Activated T-cell treated with anti-CD3 and anti-CD28 coated beads, Interleukin-2, amount 50 U/mL, for 4 hours (primary cell): ENCODE measurements around the gene RPS21. TPM values are rescaled to one million over a fixed set of nuclear protein-coding genes. Genes with fewer than 3 reads are reported as not detected.

Experiments used
- ATAC-seq, 2 donors: fragments of 200-7000 bp; cut with Tn5 transposase; one replicate each; pipeline ENCODE4 v1.10.0; 2021
- DNase-seq: peaks from one replicate; pipeline ENCODE4 v3.0.0-alpha.2; 2020
- H3K27me3 Mint-ChIP-seq: one replicate; pipeline ENCODE4 v1.8.0; 2021; ENCODE audit warnings: low read depth, mixed read lengths
- H3K36me3 Mint-ChIP-seq: one replicate; pipeline ENCODE4 v1.8.0; 2022; ENCODE audit warnings: mixed read lengths; ENCODE audit not compliant: insufficient read depth
- H3K4me1 Mint-ChIP-seq: one replicate; pipeline ENCODE4 v1.8.0; 2021; ENCODE audit warnings: low read depth, mixed read lengths
- H3K4me3 Mint-ChIP-seq: one replicate; pipeline ENCODE4 v1.8.0; 2021; ENCODE audit warnings: mild to moderate bottlenecking, moderate library complexity, mixed read lengths
- H3K9me3 Mint-ChIP-seq: one replicate; pipeline ENCODE4 v1.8.0; 2021; ENCODE audit warnings: mixed read lengths
- total RNA-seq, 3 donors: library from RNA; stranded (reverse); gene quantifications; one replicate each; pipeline ENCODE4 v1.2.1, GENCODE V29; 2021

The RPS21 gene
- 1,000 to 10,000 TPM; 2,653 to 2,730 (median 2,725) TPM for total RNA-seq

GRCh38 chr20:62386383-62387218, at the start of gene RPS21:
RPS21 (plus strand) TSS chr20:62387103; CDS start chr20:62387339, 236 bp downstream.
- ATAC-seq (peak; percentile 89 to 92), DNase-seq (peak; percentile 92)
- Mint-ChIP-seq H3K4me3 (peak within 1 kb of the TSS; percentile 93), H3K9me3 (peaks cover 4% of the 10 kb centered on the region), H3K36me3 (peaks cover 37% of the 10 kb centered on the region), H3K27me3 (no peaks in the 10 kb centered on the region), H3K4me1 (peaks cover 45% of the 10 kb centered on the region)

DNA sequence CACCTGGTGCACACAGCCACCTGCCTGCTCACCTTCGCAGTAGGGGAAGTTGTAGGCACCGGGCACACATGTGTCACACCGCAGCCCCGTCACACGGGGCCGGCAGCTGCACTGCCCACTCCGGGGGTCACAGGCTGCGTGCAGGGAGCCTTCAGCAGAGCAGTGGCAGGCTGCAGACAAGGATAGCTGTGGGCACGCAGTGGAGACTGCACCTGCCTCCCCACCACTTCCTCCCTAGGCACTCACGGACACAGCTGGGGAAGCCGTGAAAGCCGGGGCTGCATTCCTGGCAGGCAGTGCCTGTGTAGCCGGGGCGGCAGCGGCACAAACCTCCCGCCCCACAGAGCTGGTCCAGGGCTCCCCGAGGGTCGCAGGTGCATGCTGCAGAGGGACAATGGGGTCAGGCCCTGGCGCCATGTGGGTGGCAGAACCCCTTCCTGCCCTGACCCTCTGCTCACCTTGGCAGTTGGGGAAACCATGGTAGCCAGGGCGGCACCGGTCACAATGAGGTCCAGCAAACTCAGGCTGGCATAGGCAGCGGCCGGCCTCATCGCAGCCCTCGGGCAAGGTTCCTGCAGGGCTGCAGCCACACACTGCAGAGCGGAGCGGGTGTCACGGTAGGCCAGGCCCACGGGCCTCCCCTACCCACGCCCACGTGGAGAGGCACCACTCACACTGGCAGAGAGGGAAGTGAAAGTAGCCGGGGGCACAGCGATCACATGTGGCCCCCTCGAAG, 49.2 kb upstream of the RPS21 start:
- Mint-ChIP-seq H3K4me1 (no peaks in the 10 kb centered on the region), H3K4me3 (no peak overlapping the region), H3K27me3 (peaks cover 9% of the 10 kb centered on the region), H3K36me3 (no peaks in the 10 kb centered on the region), H3K9me3 (no peaks in the 10 kb centered on the region)
- no peak for ATAC-seq
- DNase-seq, result no peak

DNA sequence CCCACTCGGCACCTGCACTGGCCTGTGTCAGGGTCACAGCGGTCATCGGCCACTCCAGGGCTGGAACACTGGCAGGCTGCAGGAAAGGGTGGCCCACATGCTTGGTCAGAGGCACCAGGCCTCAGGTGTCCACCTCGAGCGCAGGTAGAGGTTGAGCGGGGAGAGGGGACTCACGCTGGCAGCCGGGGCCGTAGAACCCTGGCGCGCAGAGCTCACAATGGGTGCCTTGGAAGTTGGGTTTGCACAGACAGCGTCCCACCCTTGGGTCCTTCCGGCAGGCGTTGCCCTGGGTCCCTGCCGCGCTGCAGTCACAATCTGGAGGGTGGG, 48.6 kb upstream of the RPS21 start:
- no peak for ATAC-seq

GRCh38 chr20:62339647-62340062, 47.2 kb upstream of the RPS21 start:
- Mint-ChIP-seq H3K36me3 (no peaks in the 10 kb centered on the region), H3K4me1 (no peaks in the 10 kb centered on the region), H3K4me3 (no peak overlapping the region), H3K27me3 (peaks cover 9% of the 10 kb centered on the region), H3K9me3 (no peaks in the 10 kb centered on the region)
- no peak for DNase-seq
- no peak for ATAC-seq

More for the DNA sequence above, 48.6 kb upstream of the RPS21 start:
- no peaks in the 10 kb centered on the region for H3K36me3 Mint-ChIP-seq
- no peak for DNase-seq
- H3K4me1 Mint-ChIP-seq, result no peaks in the 10 kb centered on the region
- no peak overlapping the region for H3K4me3 Mint-ChIP-seq
- H3K9me3 Mint-ChIP-seq, result no peaks in the 10 kb centered on the region
- H3K27me3 Mint-ChIP-seq, result peaks cover 9% of the 10 kb centered on the region

- ATAC-seq (no peak), DNase-seq (no peak)
- no peaks in the 10 kb centered on the region for H3K36me3 Mint-ChIP-seq
- no peaks in the 10 kb centered on the region for H3K4me1 Mint-ChIP-seq
- no peaks in the 10 kb centered on the region for H3K27me3 Mint-ChIP-seq
- H3K4me3 Mint-ChIP-seq, result no peak overlapping the region
- no peaks in the 10 kb centered on the region for H3K9me3 Mint-ChIP-seq
Measured at GRCh38 chr20:62342910-62343309, 44.0 kb upstream of the RPS21 start.

DNA sequence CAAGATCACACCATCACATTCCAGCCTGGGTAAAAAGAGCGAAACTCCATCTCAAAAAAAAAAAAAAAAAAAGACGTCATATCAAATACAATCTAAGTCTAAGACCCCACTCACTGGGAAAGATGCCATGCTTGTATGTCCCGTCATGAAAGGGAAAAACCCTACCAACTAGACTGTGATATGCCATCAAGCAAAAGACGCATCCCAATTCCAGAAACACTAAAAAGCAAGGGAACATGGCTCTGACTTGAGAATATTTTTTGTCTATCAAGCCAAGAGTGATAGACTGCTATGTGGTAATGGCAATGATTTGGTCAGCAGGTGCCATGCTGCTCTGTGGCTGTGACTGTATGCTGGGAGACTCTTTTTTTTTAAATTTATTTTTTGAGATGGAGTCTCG, 42.8 kb upstream of the RPS21 start:
- H3K4me3 Mint-ChIP-seq, result no peak overlapping the region
- H3K36me3 Mint-ChIP-seq, result no peaks in the 10 kb centered on the region
- H3K27me3 Mint-ChIP-seq, result no peaks in the 10 kb centered on the region
- H3K9me3 Mint-ChIP-seq, result peaks cover 4% of the 10 kb centered on the region
- DNase-seq, result no peak
- no peaks in the 10 kb centered on the region for H3K4me1 Mint-ChIP-seq
- ATAC-seq, result no peak

- H3K4me3 Mint-ChIP-seq, result no peak overlapping the region
- ATAC-seq (no peak), DNase-seq (no peak)
- H3K9me3 Mint-ChIP-seq, result peaks cover 4% of the 10 kb centered on the region
- no peaks in the 10 kb centered on the region for H3K4me1 Mint-ChIP-seq
- H3K27me3 Mint-ChIP-seq, result no peaks in the 10 kb centered on the region
- no peaks in the 10 kb centered on the region for H3K36me3 Mint-ChIP-seq
Measured at GRCh38 chr20:62344782-62345181, 42.1 kb upstream of the RPS21 start.

- H3K27me3 Mint-ChIP-seq, result no peaks in the 10 kb centered on the region
- H3K9me3 Mint-ChIP-seq, result peaks cover 4% of the 10 kb centered on the region
- no peak for DNase-seq
- no peak overlapping the region for H3K4me3 Mint-ChIP-seq
- no peaks in the 10 kb centered on the region for H3K36me3 Mint-ChIP-seq
- ATAC-seq, result no peak
- no peaks in the 10 kb centered on the region for H3K4me1 Mint-ChIP-seq
Measured at GRCh38 chr20:62345681-62346370, 41.1 kb upstream of the RPS21 start.

GRCh38 chr20:62346398-62347150, 40.3 kb upstream of the RPS21 start:
- ATAC-seq (no peak), DNase-seq (no peak)
- Mint-ChIP-seq H3K4me3 (no peak overlapping the region), H3K4me1 (no peaks in the 10 kb centered on the region), H3K9me3 (peaks cover 4% of the 10 kb centered on the region), H3K36me3 (no peaks in the 10 kb centered on the region), H3K27me3 (no peaks in the 10 kb centered on the region)

DNA sequence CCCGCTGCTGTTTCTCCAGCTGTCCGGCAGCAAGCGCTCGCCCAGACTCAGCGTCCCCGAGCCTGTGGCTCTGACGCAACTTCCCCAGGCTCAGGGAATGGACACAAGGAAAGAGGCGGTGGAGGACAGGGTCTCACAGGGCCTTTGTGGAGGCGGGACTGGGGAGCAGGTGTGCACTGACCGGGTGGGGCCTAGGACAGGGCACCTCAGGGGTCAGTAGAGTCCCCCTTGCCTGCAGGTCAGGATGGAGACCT, 39.8 kb upstream of the RPS21 start:
- peaks cover 4% of the 10 kb centered on the region for H3K9me3 Mint-ChIP-seq
- H3K27me3 Mint-ChIP-seq, result no peaks in the 10 kb centered on the region
- H3K4me3 Mint-ChIP-seq, result no peak overlapping the region
- ATAC-seq (no peak), DNase-seq (no peak)
- H3K4me1 Mint-ChIP-seq, result no peaks in the 10 kb centered on the region
- H3K36me3 Mint-ChIP-seq, result no peaks in the 10 kb centered on the region

DNA sequence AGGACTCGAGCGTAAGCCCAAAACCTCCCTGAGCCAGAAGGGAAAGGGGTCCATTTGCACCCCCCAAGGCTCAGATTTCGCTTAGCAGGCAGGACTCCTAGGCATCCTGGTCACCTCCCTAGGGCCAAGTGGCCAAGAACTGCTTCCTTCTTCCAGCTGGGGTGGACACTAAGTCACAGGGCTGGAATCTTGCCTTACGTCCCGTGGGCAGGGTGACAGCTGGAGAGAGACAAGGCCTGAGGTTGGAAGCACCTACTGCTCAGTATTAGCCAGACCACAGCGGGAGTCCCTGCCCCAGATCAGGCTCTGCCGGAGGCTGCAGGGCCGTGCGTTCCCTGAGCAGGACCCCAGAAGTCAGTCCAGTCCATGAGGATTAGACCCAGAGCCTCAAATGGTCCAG, 39.5 kb upstream of the RPS21 start:
- Mint-ChIP-seq H3K27me3 (no peaks in the 10 kb centered on the region), H3K4me3 (no peak overlapping the region), H3K9me3 (peaks cover 4% of the 10 kb centered on the region), H3K4me1 (no peaks in the 10 kb centered on the region), H3K36me3 (no peaks in the 10 kb centered on the region)
- DNase-seq, result no peak
- no peak for ATAC-seq

- Mint-ChIP-seq H3K4me1 (no peaks in the 10 kb centered on the region), H3K27me3 (no peaks in the 10 kb centered on the region), H3K9me3 (peaks cover 4% of the 10 kb centered on the region), H3K4me3 (no peak overlapping the region), H3K36me3 (no peaks in the 10 kb centered on the region)
- ATAC-seq (no peak), DNase-seq (no peak)
Measured at GRCh38 chr20:62348604-62349003, 38.3 kb upstream of the RPS21 start.

- no peak for DNase-seq
- H3K27me3 Mint-ChIP-seq, result no peaks in the 10 kb centered on the region
- H3K4me3 Mint-ChIP-seq, result no peak overlapping the region
- no peaks in the 10 kb centered on the region for H3K36me3 Mint-ChIP-seq
- no peak for ATAC-seq
- peaks cover 4% of the 10 kb centered on the region for H3K9me3 Mint-ChIP-seq
- H3K4me1 Mint-ChIP-seq, result no peaks in the 10 kb centered on the region
Measured at GRCh38 chr20:62349556-62350097, 37.3 kb upstream of the RPS21 start.

DNA sequence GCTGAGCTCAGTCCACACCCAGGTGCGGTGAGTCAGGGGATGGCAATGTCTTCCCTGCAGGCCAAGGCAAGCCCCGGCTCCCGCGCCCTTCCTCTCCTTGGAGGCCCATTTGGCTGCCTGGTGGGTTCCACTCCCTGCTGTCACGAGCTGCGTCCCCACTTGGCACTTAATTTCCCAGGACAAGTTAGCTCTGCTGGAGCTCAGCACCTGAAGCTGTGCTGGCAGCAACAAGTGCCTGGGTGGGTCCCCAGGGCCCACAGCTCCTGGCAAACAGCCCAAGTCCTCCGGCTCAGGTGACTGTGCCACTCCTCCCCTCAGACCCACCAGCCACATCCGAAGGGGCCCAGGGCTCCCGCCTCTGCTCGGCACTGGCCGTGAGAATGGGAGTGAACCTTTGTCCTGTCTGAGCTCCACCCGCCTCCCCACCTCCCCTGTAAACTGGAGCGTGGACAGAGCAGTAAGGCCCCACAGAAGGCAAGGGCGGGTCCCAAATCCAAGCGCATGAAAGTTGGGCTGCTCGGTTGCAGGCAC, 36.7 kb upstream of the RPS21 start:
- H3K36me3 Mint-ChIP-seq, result no peaks in the 10 kb centered on the region
- H3K9me3 Mint-ChIP-seq, result peaks cover 4% of the 10 kb centered on the region
- no peak for ATAC-seq
- H3K4me1 Mint-ChIP-seq, result no peaks in the 10 kb centered on the region
- H3K27me3 Mint-ChIP-seq, result no peaks in the 10 kb centered on the region
- H3K4me3 Mint-ChIP-seq, result no peak overlapping the region
- DNase-seq, result no peak
